ENCODE results near the gene COPZ1. TPM values are rescaled to one million over a fixed set of nuclear protein-coding genes. Genes with fewer than 3 reads are reported as not detected.

COPZ1 gene
- total RNA-seq, 1 donor from 2014 or later, result 219 TPM

GRCh38 chr12:54377007-54377406, 52.1 kb downstream of the COPZ1 start:
- Mint-ChIP-seq H3K27ac (no peak overlapping the region), H3K36me3 (peaks cover 15% of the 10 kb centered on the region), H3K27me3 (ENCODE audit: insufficient read depth, low read depth) (peaks cover 5% of the 10 kb centered on the region), H3K4me1 (peaks cover 34% of the 10 kb centered on the region), H3K4me3 (peak overlapping the region; percentile 70), H3K9me3 (no peaks in the 10 kb centered on the region)
- H4K20me1 ChIP-seq (ENCODE audit: low read depth), result peaks cover 74% of the 10 kb centered on the region
- no peak overlapping the region for H3K27ac ChIP-seq
- no peak overlapping the region for H3K4me2 ChIP-seq
- no peaks in the 10 kb centered on the region for H3K27me3 ChIP-seq
- no peaks in the 10 kb centered on the region for H3K9me3 ChIP-seq (ENCODE audit: low read depth)
- H3K4me1 ChIP-seq, result peaks cover 10% of the 10 kb centered on the region
- H3K36me3 ChIP-seq, result no peaks in the 10 kb centered on the region
- H2AFZ ChIP-seq (replicated peaks), result no peak overlapping the region
- TF ChIP-seq EZH2 (IDR thresholded peaks at IDR 0.05) (no peak), EZH2phosphoT487 (IDR thresholded peaks at IDR 0.05) (no peak), CTCF (IDR thresholded peaks at IDR 0.05) (no peak)
- peaks cover 11% of the 10 kb centered on the region for H3K79me2 ChIP-seq (ENCODE audit: low read depth)
- peaks cover 20% of the 10 kb centered on the region for H3F3A ChIP-seq (ENCODE audit: low read depth)
- no peak overlapping the region for H3K9ac ChIP-seq
- H3K4me3 ChIP-seq, result no peak overlapping the region
- DNase-seq (ENCODE audit: low spot score), result no peak

- peaks cover 20% of the 10 kb centered on the region for H3F3A ChIP-seq (ENCODE audit: low read depth)
- H3K9me3 Mint-ChIP-seq, result no peaks in the 10 kb centered on the region
- DNase-seq (ENCODE audit: low spot score), result no peak
- peaks cover 5% of the 10 kb centered on the region for H3K27me3 Mint-ChIP-seq (ENCODE audit: insufficient read depth, low read depth)
- peaks cover 68% of the 10 kb centered on the region for H4K20me1 ChIP-seq (ENCODE audit: low read depth)
- peaks cover 11% of the 10 kb centered on the region for H3K79me2 ChIP-seq (ENCODE audit: low read depth)
- H3K36me3 Mint-ChIP-seq, result peaks cover 11% of the 10 kb centered on the region
- H3K36me3 ChIP-seq, result no peaks in the 10 kb centered on the region
- H3K4me1 ChIP-seq, result peaks cover 10% of the 10 kb centered on the region
- H2AFZ ChIP-seq (replicated peaks), result no peak overlapping the region
- H3K4me2 ChIP-seq, result peak overlapping the region; percentile 81
- no peak overlapping the region for H3K27ac Mint-ChIP-seq
- H3K27ac ChIP-seq, result no peak overlapping the region
- H3K4me3 Mint-ChIP-seq, result peak overlapping the region; percentile 87
- no peaks in the 10 kb centered on the region for H3K9me3 ChIP-seq (ENCODE audit: low read depth)
- TF ChIP-seq CTCF (IDR thresholded peaks at IDR 0.05) (no peak), EZH2phosphoT487 (IDR thresholded peaks at IDR 0.05) (no peak), EZH2 (IDR thresholded peaks at IDR 0.05) (no peak)
- no peak overlapping the region for H3K9ac ChIP-seq
- peaks cover 32% of the 10 kb centered on the region for H3K4me1 Mint-ChIP-seq
- no peaks in the 10 kb centered on the region for H3K27me3 ChIP-seq
- peak overlapping the region; percentile 58 for H3K4me3 ChIP-seq
These were observed 53.0 kb downstream of the COPZ1 start for GRCh38 chr12:54377797-54378515.

- Histone ChIP-seq H2AFZ (replicated peaks) (no peak overlapping the region), H3K9ac (no peak overlapping the region), H3K4me3 (peak overlapping the region; percentile 58), H4K20me1 (ENCODE audit: low read depth) (peaks cover 69% of the 10 kb centered on the region), H3K36me3 (no peaks in the 10 kb centered on the region), H3K4me1 (peaks cover 11% of the 10 kb centered on the region), H3K79me2 (ENCODE audit: low read depth) (peaks cover 11% of the 10 kb centered on the region), H3K4me2 (peak overlapping the region; percentile 81), H3K27ac (no peak overlapping the region), H3K27me3 (no peaks in the 10 kb centered on the region), H3K9me3 (ENCODE audit: low read depth) (no peaks in the 10 kb centered on the region), H3F3A (ENCODE audit: low read depth) (peaks cover 20% of the 10 kb centered on the region)
- Mint-ChIP-seq H3K4me3 (peak overlapping the region; percentile 87), H3K9me3 (no peaks in the 10 kb centered on the region), H3K36me3 (peaks cover 14% of the 10 kb centered on the region), H3K27ac (no peak overlapping the region), H3K27me3 (ENCODE audit: insufficient read depth, low read depth) (peaks cover 5% of the 10 kb centered on the region), H3K4me1 (peaks cover 33% of the 10 kb centered on the region)
- TF ChIP-seq EZH2phosphoT487 (IDR thresholded peaks at IDR 0.05), result no peak
- no peak for TF ChIP-seq CTCF (IDR thresholded peaks at IDR 0.05)
- no peak for TF ChIP-seq EZH2 (IDR thresholded peaks at IDR 0.05)
- peak; percentile 89 for DNase-seq (ENCODE audit: low spot score)
These were observed 54.0 kb downstream of the COPZ1 start for GRCh38 chr12:54378796-54379397.
